ENCODE results near the gene YEATS2.
"Not testable (repeated sequence)": the region's sequence is repeated elsewhere in the genome, so short reads cannot be mapped to it uniquely, and the experiment has no call there.

Gene YEATS2

DNA sequence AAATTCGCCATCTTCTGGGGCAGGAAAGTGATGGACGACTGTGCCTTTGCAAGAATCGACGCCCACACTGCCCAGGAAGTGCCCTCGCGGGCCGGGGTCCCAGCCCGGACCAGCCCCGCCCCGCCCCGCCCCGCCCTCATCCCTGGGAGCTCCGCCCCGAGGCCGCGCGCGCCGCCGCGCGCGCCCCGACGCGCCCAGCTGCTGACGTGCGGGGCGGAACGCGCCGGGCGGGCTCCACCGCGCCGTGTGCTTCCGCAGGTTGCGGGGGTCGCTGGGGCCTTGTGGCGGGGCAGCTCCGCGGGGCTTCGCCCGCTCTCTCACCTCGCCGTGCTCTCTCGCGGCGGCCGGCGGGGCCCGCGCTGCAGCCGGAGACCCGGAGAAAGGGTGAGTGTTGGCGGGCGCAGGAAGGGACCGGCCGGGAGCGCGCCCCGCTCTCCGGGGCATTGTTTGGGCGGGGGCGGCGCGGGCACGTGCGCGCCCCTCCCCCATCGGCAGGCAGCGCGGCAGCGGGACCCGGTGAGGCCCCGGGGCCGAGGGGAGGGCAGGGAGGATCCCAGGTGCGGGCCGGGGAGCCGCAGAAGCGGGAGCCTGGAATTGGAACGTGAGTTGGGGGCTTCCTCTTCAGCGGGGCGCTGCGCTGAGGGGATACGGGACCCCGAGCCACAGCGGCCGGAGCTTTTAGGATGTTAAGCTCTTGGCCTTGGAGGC, at the start of gene YEATS2:
TSS of gene YEATS2 (plus strand) at position 188 of the 708 bp plus-strand sequence. CDS start 17,366 bp downstream, outside the sequence.
- DNase-seq (peak; percentile 84), ATAC-seq (peak; percentile 91)

DNA sequence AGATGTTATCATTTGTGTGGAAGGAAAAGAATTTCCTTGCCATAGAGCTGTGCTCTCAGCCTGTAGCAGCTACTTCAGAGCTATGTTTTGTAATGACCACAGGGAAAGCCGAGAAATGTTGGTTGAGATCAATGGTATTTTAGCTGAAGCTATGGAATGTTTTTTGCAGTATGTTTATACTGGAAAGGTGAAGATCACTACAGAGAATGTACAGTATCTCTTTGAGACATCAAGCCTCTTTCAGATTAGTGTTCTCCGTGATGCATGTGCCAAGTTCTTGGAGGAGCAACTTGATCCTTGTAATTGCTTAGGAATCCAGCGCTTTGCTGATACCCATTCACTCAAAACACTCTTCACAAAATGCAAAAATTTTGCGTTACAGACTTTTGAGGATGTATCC, 47.0 kb upstream of the YEATS2 start:
- ATAC-seq, result no peak
- DNase-seq, result no peak

DNA sequence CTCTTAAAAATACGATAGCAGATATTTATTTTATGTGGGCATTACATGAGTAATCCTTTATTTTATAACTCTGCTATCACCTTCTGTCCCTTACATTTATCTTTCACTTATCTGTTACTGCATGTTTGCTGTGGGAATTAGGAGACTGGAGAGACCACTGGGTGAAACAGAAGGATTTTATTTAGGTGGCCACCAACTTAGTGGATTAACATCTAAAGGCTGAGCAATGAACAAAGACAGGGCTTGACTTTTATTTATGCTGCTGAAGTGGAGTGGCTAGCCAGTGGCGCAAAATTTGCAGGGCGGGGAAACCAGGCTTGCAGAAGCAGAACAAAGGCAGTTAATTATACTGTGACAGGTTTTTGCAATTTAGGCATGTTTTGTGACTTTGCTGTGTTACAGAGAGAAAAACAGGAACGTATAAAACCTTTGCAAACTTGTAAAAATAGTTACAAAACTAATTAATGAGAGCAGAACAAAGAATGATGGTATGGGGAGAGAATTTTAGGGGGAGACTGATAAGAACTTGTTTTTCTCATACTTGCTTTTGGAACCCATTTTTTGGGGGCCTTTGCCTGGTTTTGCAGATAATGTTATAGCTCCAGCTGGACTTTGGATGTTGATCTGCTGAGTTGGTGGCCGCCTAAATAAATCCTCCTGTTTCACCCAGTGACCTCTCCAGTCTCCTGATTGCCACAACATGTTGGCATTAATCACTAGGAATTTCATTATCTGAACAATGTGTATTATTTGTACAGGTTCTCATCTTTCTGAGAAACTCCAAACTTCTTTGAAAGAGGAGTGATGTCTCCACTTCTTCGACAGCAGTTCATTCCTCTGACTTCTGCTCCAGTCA, 44.2 kb upstream of the YEATS2 start:
- no peak for ATAC-seq
- no peak for DNase-seq

DNA sequence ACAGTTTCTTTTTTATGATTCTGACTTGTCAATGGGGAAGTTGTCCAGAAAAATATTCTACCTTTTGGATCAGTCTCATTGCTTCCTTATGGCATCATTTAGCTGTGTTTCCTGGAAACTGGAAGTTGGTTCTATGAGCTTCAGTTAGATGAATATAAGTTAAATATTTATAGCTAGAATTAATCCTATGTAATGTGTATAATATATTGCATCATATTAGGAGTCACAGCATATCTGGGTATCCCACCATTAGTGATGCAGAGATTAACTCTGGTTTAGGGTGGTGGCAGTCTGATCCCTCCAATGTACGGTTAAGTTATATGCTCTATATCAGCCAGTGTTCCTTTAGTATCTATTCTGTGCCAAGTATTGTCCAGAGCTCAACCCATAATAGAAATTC, 42.9 kb upstream of the YEATS2 start:
- DNase-seq (no peak), ATAC-seq (no peak)

DNA sequence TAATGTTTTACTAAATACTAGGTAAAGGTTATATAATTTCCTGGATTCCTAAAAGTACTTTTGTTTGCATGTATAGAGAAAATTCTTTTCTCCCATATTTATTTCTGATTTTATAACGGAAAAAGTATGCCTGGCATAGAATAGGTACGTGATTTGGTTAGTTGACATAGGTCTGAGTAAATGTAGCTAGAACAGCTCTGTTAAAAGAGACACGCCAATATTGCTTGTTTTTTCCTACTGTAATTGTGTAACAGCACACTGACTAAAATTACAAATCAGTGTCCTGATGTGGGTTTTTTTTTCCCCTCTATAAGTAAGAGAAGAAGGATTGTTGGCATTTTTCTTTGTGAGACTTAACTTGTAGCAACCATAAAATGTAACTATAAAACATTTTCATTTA, 35.5 kb upstream of the YEATS2 start:
- ATAC-seq (no peak), DNase-seq (no peak)

DNA sequence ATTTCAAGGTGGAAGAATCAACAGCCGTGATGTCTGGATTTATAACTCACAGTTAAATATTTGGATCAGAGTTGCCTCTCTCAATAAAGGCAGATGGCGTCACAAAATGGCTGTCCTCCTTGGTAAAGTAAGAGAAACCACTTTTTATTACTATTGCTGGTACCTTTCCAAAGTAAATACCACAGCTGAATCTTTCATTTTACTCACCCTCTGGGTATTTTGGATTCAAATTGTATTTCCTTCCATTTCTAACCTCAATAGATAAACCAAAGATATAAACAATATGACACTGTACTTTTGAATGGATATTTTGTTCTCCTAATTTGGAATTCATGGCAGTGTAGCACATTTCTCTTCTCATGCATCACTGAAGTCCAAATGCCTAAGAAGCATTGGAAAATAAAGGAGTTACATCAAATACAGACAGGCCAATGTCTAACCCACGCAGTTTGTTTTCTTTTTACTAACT, 32.6 kb upstream of the YEATS2 start:
- no peak for DNase-seq
- ATAC-seq, result no peak

DNA sequence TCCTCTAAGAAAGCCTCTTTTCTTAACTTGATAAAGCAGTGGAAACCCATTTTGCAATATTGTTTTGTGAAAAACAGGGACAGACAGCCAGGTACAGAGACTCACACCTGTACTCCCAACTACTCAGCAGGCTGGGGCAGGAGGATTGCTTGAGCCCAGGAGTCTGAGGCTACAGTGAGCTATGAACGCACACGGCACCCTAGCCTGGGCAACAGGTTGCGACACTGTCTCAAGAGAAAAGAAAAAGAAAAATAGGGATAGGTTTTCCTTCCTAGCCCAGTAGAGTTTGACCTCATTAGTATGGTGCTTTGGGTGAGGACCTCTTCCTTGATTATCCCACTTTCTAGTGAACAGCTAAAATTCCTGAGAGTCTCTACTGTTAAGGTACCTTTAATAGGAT, 17.5 kb upstream of the YEATS2 start:
- DNase-seq (no peak), ATAC-seq (no peak)

DNA sequence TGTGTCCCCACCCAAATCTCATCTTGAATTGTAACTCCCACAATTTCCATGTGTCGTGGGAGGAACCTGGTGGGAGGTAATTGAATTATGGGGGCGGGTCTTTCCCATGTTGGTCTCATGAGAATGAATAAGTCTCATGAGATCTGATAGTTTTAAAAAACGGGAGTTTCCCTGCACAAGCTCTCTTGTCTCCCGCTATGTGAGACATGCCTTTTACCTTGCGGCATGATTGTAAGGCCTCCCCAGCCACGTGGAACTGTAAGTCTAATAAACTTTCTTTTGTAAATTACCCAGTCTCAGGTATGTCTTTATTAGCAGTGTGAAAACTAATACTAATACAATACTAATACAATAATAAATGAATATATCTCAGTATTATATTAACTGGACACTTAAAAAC, 9.9 kb upstream of the YEATS2 start:
- ATAC-seq (no peak), DNase-seq (no peak)

DNA sequence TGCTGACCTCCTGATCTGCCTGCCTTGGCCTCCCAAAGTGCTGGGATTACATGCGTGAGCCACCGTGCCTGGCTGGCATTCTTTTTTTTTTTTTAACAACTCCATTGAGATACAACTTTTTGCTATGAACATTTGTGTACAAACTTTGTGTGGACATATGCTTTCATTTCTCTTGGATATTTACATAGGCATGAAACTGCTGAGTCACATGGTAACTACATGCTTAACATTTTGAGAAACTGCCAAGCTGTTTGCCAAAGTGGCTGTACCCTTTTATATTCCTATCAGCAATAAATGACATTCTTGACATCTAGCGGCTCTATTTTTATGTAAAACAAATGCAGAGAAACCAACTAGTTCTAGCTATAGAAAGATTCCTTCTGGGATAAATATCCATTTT, 8.7 kb upstream of the YEATS2 start:
- DNase-seq (no peak), ATAC-seq (no peak)

DNA sequence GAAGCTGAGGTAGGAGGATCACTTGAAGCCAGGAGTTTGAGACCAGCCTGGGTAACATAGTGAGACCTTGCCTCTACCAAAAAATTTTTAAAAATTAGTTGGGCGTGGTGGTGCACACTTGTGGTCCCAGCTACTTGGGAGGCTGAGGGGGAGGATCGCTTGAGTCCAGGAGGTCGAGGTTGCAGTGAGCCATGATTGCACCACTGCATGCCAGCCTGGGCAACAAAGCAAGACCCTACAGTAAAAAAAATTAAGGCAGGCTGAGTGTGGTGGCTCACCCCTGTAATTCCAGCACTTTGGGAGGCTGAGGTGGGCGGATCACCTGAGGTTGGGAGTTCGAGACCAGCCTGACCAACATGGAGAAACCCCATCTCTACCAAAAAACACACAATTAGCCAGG, 8.0 kb upstream of the YEATS2 start:
- not testable (repeated sequence) for DNase-seq, ATAC-seq

DNA sequence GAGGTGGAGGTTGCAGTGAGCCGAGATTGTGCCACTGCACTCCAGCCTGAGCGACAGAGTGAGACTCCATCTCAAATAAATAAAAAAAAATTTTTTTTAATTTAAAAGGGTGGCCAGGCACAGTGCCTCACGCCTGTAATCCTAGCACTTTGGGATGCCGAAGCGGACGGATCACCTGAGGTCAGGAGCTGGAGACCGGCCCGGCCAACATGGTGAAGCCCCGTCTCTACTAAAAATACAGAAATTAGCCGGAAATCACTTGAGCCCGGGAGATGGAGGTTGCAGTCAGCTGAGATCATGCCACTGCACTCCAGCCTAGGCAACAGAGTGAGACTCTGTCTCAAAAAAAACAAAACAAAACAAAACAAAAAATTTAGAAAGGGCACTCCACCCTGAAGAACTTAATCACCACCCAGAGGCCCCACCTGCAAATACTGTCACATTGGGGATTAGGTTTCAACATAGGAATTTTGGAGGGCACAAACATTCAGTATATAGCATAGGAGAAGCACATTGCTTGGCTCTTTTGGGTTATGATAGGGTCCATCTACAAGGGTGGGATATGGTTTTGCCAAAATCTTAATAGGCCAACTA, 7.1 kb upstream of the YEATS2 start:
- ATAC-seq (no peak), DNase-seq (no peak)

DNA sequence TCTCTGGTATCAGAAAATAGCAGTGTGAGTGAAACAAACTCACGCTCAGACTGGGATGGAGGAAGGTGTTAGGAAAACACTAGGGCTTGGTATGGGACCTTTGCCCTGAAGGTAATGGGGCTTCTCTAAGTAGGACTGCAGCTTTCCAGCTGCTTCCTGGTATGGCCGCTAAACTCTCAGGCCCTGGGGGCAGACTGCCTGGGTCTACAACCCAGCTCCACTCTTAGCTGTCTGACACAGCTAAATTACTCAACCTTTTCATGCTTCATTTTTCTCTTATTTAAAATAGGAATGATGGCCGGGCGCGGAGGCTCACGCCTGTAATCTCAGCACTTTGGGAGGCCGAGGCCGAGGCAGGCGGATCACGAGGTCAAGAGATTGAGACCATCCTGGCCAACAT, 5.2 kb upstream of the YEATS2 start:
- ATAC-seq (no peak), DNase-seq (no peak)

DNA sequence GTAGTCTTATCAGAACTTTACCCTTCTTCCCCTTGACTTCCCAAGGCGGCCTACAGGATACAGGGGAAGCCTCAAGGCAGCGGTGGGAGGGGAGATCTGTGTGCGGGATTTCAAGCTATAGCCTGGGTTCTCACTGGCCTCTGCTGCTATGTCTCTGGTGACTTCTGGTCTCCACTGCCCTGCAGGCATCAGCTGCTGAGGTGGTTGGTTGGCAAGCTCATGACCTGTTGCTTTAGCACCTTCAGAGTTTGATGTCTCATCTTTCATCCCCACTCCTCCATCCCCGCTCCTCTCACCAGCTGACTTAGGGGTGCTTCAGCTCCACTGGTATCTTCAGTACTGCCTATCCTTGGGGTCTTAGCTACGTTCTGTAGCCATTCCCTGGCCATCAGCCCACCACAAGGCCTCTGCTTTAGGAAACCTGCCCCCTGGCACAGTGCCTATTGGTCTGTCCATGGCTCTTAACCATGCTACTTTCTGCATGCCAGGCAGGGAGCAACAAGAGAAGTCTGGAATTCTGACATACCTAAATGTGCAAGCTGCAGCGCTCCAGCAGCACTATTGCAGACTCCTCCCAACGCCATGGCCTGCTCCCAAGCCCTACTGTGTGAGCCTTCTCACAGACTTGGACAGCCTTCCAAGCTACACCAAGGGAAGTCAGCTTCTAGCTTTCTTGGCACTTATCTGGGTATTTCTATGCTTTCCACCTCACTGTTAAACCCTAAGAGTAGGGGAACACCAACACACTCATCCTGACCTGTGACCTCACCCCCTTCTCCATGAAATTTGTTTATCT, 1.8 kb upstream of the YEATS2 start:
- DNase-seq (no peak), ATAC-seq (no peak)

DNA sequence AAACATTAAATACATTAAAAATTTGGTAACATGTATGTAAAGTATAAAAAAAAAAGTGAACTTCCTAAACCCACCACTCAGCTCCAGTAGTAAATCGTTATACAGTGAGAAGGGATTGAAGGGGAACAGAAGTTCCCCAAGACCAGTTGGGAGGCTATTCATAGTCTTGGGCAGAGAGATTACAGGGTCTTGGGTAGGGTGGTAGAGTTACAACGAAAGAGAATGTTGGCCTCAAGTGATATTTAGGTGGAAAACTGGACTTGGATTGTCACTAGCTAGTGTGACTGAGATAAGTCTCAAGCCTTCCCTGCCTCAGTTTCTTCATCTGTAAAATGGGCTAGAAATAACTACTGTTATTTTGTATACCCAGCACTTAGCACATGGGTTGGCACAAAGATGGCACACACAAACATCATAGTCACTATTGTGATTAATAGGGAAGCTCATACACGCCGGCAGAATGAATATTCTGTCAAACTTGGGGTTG, 431 bp upstream of the YEATS2 start:
- ATAC-seq (no peak), DNase-seq (no peak)

DNA sequence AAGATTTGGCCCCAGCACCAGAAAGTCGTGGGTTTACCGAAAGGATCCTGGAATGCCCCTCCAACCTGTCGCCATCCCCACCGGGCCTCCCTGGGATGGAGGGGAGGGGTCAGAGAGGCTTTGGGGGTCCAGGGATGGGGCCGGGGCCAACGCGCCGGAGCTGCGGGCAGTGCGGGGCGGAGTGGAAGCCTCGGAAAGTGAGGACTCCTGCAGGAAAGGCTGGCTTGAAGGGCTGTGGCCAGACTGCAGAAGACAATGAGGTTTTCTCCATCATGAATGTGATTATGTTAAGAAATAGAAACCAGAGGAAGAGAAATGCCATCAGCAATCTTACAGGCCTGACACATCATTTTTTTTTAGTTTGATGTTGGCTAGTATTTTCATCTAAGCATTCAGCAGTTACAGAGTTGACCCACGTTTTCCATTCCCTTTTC, 738 bp downstream of the YEATS2 start:
- DNase-seq (peak; percentile 43), ATAC-seq (peak; percentile 24)

DNA sequence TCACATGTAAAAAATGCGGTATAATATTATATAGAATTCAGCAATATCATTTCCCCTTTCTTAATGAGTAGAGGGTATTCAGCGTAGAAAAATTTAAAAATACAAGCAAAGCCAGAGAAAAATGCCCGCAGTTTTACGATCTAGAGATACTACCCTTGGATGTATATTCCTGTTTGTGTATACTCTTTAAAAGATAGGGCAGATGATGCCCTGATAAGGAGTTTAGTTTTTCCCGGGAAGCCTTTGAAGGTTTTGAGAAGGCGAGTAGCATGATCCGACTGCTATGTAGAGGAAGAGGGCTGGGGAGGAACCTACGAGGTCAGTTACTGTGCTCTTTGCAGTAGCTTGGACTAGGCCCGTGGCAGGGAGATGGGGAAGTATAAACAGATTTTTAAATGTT, 1.2 kb downstream of the YEATS2 start:
- DNase-seq (no peak), ATAC-seq (peak; percentile 30)

DNA sequence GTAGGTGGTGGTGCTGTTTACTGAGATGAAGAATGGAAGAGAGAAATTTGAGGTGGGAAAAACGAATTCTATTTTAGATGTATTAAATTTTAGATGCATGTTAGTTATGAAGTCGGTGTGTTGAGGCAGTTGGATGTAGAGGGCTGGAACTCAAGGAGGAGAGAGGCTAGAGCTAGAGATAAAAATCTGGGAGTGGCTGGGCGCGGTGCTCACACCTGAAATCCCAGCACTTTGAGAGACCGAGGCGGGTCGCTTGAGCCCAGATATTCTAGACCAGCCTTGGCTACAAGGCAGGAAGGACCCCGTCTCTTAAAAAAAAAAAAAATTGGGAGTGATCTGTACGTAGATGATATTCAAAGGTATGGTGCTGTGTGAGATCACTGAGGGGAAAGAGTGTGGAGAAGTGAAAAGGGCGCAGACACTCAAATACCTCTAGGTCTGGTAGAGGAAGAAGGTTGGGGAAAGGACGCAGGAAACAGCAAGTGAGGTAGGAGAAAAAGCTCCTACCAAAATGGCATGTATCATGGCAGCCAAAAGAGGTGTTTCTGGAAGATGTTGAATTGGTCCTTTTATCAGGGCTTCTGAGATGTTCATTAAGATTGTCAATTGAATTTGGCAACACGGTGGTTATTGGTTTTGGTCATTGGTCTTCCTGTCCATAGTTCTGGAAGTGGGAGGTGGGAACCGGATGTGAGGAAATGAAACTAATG, 1.8 kb downstream of the YEATS2 start:
- ATAC-seq (no peak), DNase-seq (no peak)

DNA sequence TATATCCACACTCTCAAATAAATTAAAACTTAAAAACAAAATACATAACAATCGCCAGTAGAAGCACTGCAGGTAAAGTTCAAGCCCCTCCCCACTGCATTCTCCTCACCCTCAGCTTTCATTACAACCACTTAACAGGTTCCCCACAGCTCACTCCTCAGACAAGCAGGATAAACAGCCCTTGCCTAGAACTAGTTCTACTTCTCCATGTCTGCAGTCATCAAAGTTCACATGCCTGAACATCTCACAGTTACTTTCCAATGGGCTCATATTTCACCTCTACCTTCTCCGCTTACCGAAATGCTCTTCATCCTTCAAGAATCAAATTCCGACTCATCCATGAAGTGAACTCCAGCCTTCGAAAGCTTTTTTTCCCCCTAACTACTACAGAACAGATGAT, 4.1 kb downstream of the YEATS2 start:
- DNase-seq (no peak), ATAC-seq (no peak)

DNA sequence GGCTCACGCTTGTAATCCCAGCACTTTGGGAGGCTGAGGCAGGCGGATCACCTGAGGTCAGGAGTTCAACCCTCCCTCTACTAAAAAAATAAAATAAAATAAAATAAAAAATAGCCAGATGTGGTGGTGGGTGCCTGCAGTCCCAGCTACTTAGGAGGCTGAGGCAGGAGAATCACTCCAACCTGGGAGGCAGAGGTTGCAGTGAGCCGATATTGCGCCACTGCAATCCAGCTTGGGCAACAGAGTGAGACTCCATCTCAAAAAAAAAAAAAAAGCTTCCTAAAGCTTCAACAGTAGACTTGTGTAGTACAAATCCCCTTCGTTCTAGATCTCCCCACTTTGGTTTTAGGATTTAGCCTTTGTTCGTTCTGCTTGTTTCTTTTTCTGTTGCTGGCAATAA, 6.3 kb downstream of the YEATS2 start:
- DNase-seq, ATAC-seq: not testable (repeated sequence)

DNA sequence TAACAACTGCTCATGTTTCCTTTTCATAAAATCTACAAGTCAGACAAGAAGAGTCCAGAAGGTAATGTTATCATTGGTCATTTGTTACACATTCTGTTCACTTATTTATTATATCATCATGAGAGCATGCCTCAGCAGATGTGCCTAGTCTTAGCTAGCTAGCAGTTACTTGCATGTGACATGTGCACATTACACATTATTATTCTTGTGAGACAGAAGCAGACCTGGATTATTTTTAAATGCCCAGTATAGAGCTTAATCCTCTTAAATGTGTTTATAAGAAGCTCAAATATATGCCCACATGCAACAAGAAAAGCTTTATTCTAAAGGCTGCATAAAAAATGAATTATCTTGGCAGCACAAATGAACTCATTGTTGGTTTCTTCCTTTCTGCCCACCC, 12.6 kb downstream of the YEATS2 start:
- ATAC-seq (no peak), DNase-seq (no peak)

DNA sequence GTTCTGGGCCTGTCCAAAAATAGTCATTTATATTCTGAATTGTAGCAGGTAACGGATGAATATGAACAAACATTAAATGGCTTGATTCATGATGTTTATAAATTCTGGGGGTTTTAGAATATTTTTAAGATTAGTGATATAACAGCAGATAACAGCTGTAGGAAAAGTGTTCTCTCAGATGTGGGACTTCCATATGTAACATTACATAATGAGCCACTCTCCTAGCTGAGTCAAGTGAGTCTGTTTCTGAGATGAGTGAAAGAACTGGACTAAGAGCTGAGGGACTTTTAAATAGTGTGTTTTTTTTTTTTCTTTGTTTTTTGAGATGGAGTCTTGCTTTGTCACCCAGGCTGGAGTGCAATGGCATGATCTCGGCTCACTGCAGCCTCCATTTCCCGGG, 13.9 kb downstream of the YEATS2 start:
- no peak for DNase-seq
- ATAC-seq, result no peak

Data from stimulated activated naive CD8-positive, alpha-beta T cell treated with anti-CD3 and anti-CD28 coated beads, Interleukin-15, Interleukin-2, amounts not matched to agents 100 U/mL and 50 U/mL, for 24 hours (primary cell).